ENCODE measurements around the gene MTCL1.

MTCL1 gene

DNA sequence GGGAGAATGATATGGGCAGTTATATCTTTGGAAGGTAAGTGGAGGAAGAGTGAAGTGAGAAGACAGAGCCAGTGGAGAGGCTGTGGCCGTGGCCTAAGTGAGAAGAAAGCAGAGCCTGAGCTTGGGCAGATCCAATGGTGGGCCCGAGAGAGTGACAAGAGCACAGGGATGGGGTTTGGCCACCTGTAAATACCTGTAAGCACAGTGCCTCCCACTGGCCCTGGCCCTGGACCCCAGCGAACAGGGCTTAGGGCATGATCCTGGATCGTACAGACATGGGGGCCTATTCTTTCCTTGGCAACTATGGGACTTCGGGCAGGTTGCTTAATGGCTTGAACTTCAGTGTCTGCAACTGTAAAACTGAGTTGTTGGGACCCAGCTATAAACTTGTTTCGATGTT lies 44.1 kb downstream of the MTCL1 start:
- H3K4me2 ChIP-seq (ENCODE audit: low read depth, low read length, poor library complexity, severe bottlenecking), result no peak overlapping the region

DNA sequence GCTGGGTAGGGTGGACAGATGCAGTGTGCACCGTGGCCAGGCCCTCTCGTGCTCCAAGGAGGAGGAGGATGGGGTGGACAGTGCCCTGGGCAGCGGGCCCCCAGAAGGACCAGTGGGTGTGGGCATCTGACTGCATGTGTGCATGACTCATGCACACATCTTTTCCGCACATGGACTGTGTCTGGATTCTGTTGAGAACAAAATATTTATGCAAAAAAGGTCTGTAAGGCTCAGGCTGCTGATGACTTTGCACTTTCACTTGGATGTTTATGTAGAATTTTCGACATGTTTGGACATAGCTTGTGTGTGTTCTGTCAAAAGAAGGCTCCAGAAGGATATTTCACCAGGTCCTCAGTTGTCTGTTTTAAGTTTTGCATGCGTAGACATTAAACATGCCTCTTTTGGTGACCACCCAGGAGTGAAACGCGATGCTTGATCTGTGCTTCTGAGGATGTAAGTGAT lies 45.6 kb downstream of the MTCL1 start:
- H3K4me1 ChIP-seq (ENCODE audit: insufficient read depth, low read length, poor library complexity, severe bottlenecking), result peaks cover 80% of the 10 kb centered on the region
- H2AFZ ChIP-seq (ENCODE audit: low read length), result no peak overlapping the region
- H3K9me3 ChIP-seq (ENCODE audit: insufficient read depth, low read depth, low read length), result no peaks in the 10 kb centered on the region
- H3K36me3 ChIP-seq (ENCODE audit: insufficient read depth, low read length), result peaks cover 3% of the 10 kb centered on the region; the same call in 1 of the 2 replicates
- TF ChIP-seq EZH2phosphoT487 (IDR thresholded peaks at IDR 0.05; ENCODE audit: borderline replicate concordance), result no peak
- TF ChIP-seq, protein P1, sequence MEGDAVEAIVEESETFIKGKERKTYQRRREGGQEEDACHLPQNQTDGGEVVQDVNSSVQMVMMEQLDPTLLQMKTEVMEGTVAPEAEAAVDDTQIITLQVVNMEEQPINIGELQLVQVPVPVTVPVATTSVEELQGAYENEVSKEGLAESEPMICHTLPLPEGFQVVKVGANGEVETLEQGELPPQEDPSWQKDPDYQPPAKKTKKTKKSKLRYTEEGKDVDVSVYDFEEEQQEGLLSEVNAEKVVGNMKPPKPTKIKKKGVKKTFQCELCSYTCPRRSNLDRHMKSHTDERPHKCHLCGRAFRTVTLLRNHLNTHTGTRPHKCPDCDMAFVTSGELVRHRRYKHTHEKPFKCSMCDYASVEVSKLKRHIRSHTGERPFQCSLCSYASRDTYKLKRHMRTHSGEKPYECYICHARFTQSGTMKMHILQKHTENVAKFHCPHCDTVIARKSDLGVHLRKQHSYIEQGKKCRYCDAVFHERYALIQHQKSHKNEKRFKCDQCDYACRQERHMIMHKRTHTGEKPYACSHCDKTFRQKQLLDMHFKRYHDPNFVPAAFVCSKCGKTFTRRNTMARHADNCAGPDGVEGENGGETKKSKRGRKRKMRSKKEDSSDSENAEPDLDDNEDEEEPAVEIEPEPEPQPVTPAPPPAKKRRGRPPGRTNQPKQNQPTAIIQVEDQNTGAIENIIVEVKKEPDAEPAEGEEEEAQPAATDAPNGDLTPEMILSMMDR (conservative IDR thresholded peaks at IDR 0.05; ENCODE audit: low read length), result no peak
- H3K27me3 ChIP-seq (ENCODE audit: insufficient read depth, low read length, poor library complexity, severe bottlenecking), result no peaks in the 10 kb centered on the region
- H3K9ac ChIP-seq (ENCODE audit: low read depth, low read length, poor library complexity, severe bottlenecking), result peak overlapping the region; percentile 28
- H3K4me3 ChIP-seq (ENCODE audit: low read length, poor library complexity, severe bottlenecking), result no peak overlapping the region
- no peaks in the 10 kb centered on the region for H3K9me2 ChIP-seq (replicated peaks; ENCODE audit: low read depth, low read length)
- H3F3A ChIP-seq (ENCODE audit: low read depth), result peaks cover 2% of the 10 kb centered on the region; the same call in 1 of the 2 replicates
- peak overlapping the region; percentile 46 for H3K4me2 ChIP-seq (ENCODE audit: low read depth, low read length, poor library complexity, severe bottlenecking)
- no peaks in the 10 kb centered on the region for H4K20me1 ChIP-seq (ENCODE audit: insufficient read depth, low read length, poor library complexity, severe bottlenecking)
- H3K79me2 ChIP-seq (ENCODE audit: insufficient read depth, low read length), result peaks cover 6% of the 10 kb centered on the region; the same call in 1 of the 2 replicates

More for the DNA sequence above, 44.1 kb downstream of the MTCL1 start:
- no peak overlapping the region for H3K9ac ChIP-seq (ENCODE audit: low read depth, low read length, poor library complexity, severe bottlenecking)
- H2AFZ ChIP-seq (ENCODE audit: low read length), result no peak overlapping the region
- peaks cover 6% of the 10 kb centered on the region; the same call in 1 of the 2 replicates for H3K79me2 ChIP-seq (ENCODE audit: insufficient read depth, low read length)
- no peaks in the 10 kb centered on the region for H3K9me3 ChIP-seq (ENCODE audit: insufficient read depth, low read depth, low read length)
- H3K27me3 ChIP-seq (ENCODE audit: insufficient read depth, low read length, poor library complexity, severe bottlenecking), result no peaks in the 10 kb centered on the region
- H4K20me1 ChIP-seq (ENCODE audit: insufficient read depth, low read length, poor library complexity, severe bottlenecking), result no peaks in the 10 kb centered on the region
- TF ChIP-seq EZH2phosphoT487 (IDR thresholded peaks at IDR 0.05; ENCODE audit: borderline replicate concordance), result no peak
- TF ChIP-seq, protein P1 (conservative IDR thresholded peaks at IDR 0.05; ENCODE audit: low read length), result no peak
- H3K36me3 ChIP-seq (ENCODE audit: insufficient read depth, low read length), result peaks cover 3% of the 10 kb centered on the region; the same call in 1 of the 2 replicates
- H3K9me2 ChIP-seq (replicated peaks; ENCODE audit: low read depth, low read length), result no peaks in the 10 kb centered on the region
- H3K4me3 ChIP-seq (ENCODE audit: low read length, poor library complexity, severe bottlenecking), result no peak overlapping the region
- H3F3A ChIP-seq (ENCODE audit: low read depth), result 0 out of 2 replicates have a peak, but pooled peaks cover under 1% of the 10 kb centered on the region
- H3K4me1 ChIP-seq (ENCODE audit: insufficient read depth, low read length, poor library complexity, severe bottlenecking), result peaks cover 81% of the 10 kb centered on the region

DNA sequence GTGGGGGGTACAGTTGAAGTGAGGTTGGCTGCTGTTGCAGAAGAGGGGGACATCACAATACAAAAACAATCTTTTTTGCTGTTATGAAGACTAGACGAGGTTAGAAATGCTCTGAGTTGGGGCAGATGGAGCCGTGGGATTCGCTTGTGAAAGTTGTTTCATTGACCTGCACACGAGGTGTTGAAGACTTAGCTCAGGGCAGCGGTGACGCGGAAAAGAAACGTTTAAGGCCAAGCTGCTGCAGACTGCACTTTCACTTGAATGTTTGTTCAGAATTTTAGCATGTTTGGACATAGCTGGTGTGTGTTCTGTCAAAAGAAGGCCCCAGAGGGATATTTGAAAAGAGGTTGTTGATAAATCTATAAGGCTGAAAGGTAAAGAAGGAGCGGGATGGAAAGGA lies 46.3 kb downstream of the MTCL1 start:
- Histone ChIP-seq H2AFZ (ENCODE audit: low read length) (no peak overlapping the region), H3K4me2 (ENCODE audit: low read depth, low read length, poor library complexity, severe bottlenecking) (no peak overlapping the region), H4K20me1 (ENCODE audit: insufficient read depth, low read length, poor library complexity, severe bottlenecking) (no peaks in the 10 kb centered on the region), H3K9me3 (ENCODE audit: insufficient read depth, low read depth, low read length) (no peaks in the 10 kb centered on the region), H3K4me3 (ENCODE audit: low read length, poor library complexity, severe bottlenecking) (no peak overlapping the region), H3K27me3 (ENCODE audit: insufficient read depth, low read length, poor library complexity, severe bottlenecking) (no peaks in the 10 kb centered on the region), H3K9ac (ENCODE audit: low read depth, low read length, poor library complexity, severe bottlenecking) (peak overlapping the region; percentile 28), H3F3A (ENCODE audit: low read depth) (peaks cover 3% of the 10 kb centered on the region; the same call in 1 of the 2 replicates), H3K36me3 (ENCODE audit: insufficient read depth, low read length) (peaks cover 3% of the 10 kb centered on the region; the same call in 1 of the 2 replicates), H3K4me1 (ENCODE audit: insufficient read depth, low read length, poor library complexity, severe bottlenecking) (peaks cover 78% of the 10 kb centered on the region), H3K9me2 (replicated peaks; ENCODE audit: low read depth, low read length) (no peaks in the 10 kb centered on the region), H3K79me2 (ENCODE audit: insufficient read depth, low read length) (peaks cover 6% of the 10 kb centered on the region; the same call in 1 of the 2 replicates)
- TF ChIP-seq, protein P1 (conservative IDR thresholded peaks at IDR 0.05; ENCODE audit: low read length), result no peak
- no peak for TF ChIP-seq EZH2phosphoT487 (IDR thresholded peaks at IDR 0.05; ENCODE audit: borderline replicate concordance)

All from Loucy (cell line).